AG04450 (cell line): Measurements from ENCODE around the gene TMEM35B. TPM values are rescaled to one million over a fixed set of nuclear protein-coding genes. Genes with fewer than 3 reads are reported as not detected.
"Not testable (repeated sequence)": the region's sequence is repeated elsewhere in the genome, so short reads cannot be mapped to it uniquely, and the experiment has no call there.

Experiments
- CTCF ChIA-PET: fragments of 300-600, 350-600 bp; formaldehyde crosslinking; extraction: SDS; loops from one replicate; lab custom pipeline; 2022; ENCODE audit warnings: antibody characterized with exemption, inconsistent platforms; lab: Charles Lee
- POLR2A ChIA-PET: fragments of 350-600 bp; formaldehyde crosslinking; extraction: SDS; loops from one replicate; lab custom pipeline; 2021; ENCODE audit warnings: antibody characterized with exemption, inconsistent platforms; lab: Yijun Ruan, JAX
- DNase-seq: peaks from one replicate; pipeline ENCODE4 v3.0.0-alpha.2; 2011; ENCODE audit warnings: low read depth, low spot score
- H3K27ac ChIP-seq: one replicate; pipeline ENCODE4 v1.5.1; 2012; ENCODE audit warnings: low read depth, low read length, control low read depth
- H3K27me3 ChIP-seq: one replicate; pipeline ENCODE4 v1.6.0; 2012; ENCODE audit warnings: low read length; ENCODE audit not compliant: control insufficient read depth, insufficient read depth
- H3K4me3 ChIP-seq: 2 replicates; pipeline ENCODE4 v1.5.1; 2011; ENCODE audit warnings: mild to moderate bottlenecking, low read depth, low read length, control low read depth
- H3K9me3 ChIP-seq: 2 replicates; pipeline ENCODE4 v1.5.1; 2012; ENCODE audit warnings: low read length; ENCODE audit not compliant: control insufficient read depth, insufficient read depth
- CTCF ChIP-seq: IDR thresholded peaks from 2 replicates; pipeline ENCODE4 v1.5.1; 2011; ENCODE audit warnings: low read depth, low read length, control low read depth, inconsistent platforms
- polyA plus RNA-seq: library from polyadenylated mRNA; depleted of rRNA; stranded (reverse); fragments of >200 nt; gene quantifications from 2 replicates; pipeline ENCODE4 v1.2.3, GENCODE V29; 2011

The TMEM35B gene
- polyA plus RNA-seq, 1 experiment: 37.8 TPM

- Histone ChIP-seq H3K4me3 (no peak overlapping the region), H3K27ac (no peak overlapping the region), H3K27me3 (no peaks in the 10 kb centered on the region), H3K9me3 (no peaks in the 10 kb centered on the region)
- CTCF ChIA-PET: no interaction called here
- DNase-seq: no peak
- no peak for TF ChIP-seq CTCF
- POLR2A ChIA-PET: no interaction called here
Measured at GRCh38 chr1:35001743-35002142, 16.6 kb upstream of the TMEM35B start.

- Histone ChIP-seq H3K4me3 (no peak overlapping the region), H3K27me3 (no peaks in the 10 kb centered on the region), H3K9me3 (no peaks in the 10 kb centered on the region), H3K27ac (no peak overlapping the region)
- CTCF ChIA-PET: no interaction called here
- no peak for DNase-seq
- POLR2A ChIA-PET: no interaction called here
- TF ChIP-seq CTCF: no peak
Measured at GRCh38 chr1:34994878-34995277, 9.7 kb upstream of the TMEM35B start.

GRCh38 chr1:34988581-34988980 is 3.4 kb upstream of the TMEM35B start:
- no peak for TF ChIP-seq CTCF
- Histone ChIP-seq H3K9me3 (no peaks in the 10 kb centered on the region; the same call in 1 of the 2 replicates), H3K4me3 (no peak overlapping the region), H3K27me3 (no peaks in the 10 kb centered on the region), H3K27ac (no peak overlapping the region)
- ChIA-PET POLR2A (no interaction called here), CTCF (no interaction called here)
- no peak for DNase-seq

- H3K9me3 ChIP-seq: no peaks in the 10 kb centered on the region; the same call in 1 of the 2 replicates
- H3K4me3 ChIP-seq: no peak overlapping the region
- H3K27me3 ChIP-seq: no peaks in the 10 kb centered on the region
- CTCF ChIA-PET: no interaction called here
- no peak for DNase-seq
- no peak overlapping the region for H3K27ac ChIP-seq
- TF ChIP-seq CTCF: no peak
- POLR2A ChIA-PET: no interaction called here
Measured at GRCh38 chr1:34988147-34988546, 3.0 kb upstream of the TMEM35B start.

GRCh38 chr1:34987018-34987417 is 1.9 kb upstream of the TMEM35B start:
- ChIA-PET CTCF (interaction anchor here (0.6 to 5.2 kb wide), 2 partner anchors 134 to 172 kb away, joined by 5 to 23 read pairs; no protein-coding TSS in a partner anchor), POLR2A (no interaction called here)
- TF ChIP-seq CTCF: no peak
- no peaks in the 10 kb centered on the region; the same call in 1 of the 2 replicates for H3K9me3 ChIP-seq
- DNase-seq: no peak
- H3K27ac ChIP-seq: no peak overlapping the region
- no peak overlapping the region for H3K4me3 ChIP-seq
- H3K27me3 ChIP-seq: no peaks in the 10 kb centered on the region

GRCh38 chr1:34985609-34985904 is 410 bp upstream of the TMEM35B start:
- not testable (repeated sequence) for H3K9me3 ChIP-seq, DNase-seq, H3K27me3 ChIP-seq
- H3K4me3 ChIP-seq: peak overlapping the region; percentile 84
- POLR2A ChIA-PET: interaction anchor here (0.6 to 1.5 kb wide), 3 partner anchors 41 to 205 kb away, joined by 3 to 9 read pairs (median 4); no protein-coding TSS in a partner anchor
- CTCF ChIA-PET: interaction anchor here (0.6 to 5.2 kb wide), 5 partner anchors 46 to 222 kb away, joined by 3 to 23 read pairs (median 5); partner anchors contain the start of genes SMIM12 and ZMYM6
- peak overlapping the region; percentile 71 for H3K27ac ChIP-seq
